Breast epithelium (tissue), 3 donors: ENCODE measurements around the gene ITPRIPL1.

Experiments used
- CTCF ChIP-seq, 3 donors: fragments of 450-650 bp; IDR thresholded peaks; one replicate each; pipeline ENCODE4 v1.5.1; 2016 to 2017; ENCODE audit warnings: antibody characterized with exemption in 3 of 3, mild to moderate bottlenecking in 3 of 3, moderate library complexity in 3 of 3
- POLR2A ChIP-seq: fragments of 450-650 bp; IDR thresholded peaks from one replicate; pipeline ENCODE4 v1.6.1; 2016; ENCODE audit warnings: antibody characterized with exemption, mild to moderate bottlenecking, moderate library complexity

- no peak for TF ChIP-seq CTCF (IDR thresholded peaks at IDR 0.05)
- no peak for TF ChIP-seq POLR2A
Measured at GRCh38 chr2:96341641-96342040, 16.5 kb downstream of the ITPRIPL1 start.
